Nephron progenitor cell (in vitro differentiated cells): Measurements from ENCODE around the gene MARCHF3.
"Not testable (repeated sequence)": the region's sequence is repeated elsewhere in the genome, so short reads cannot be mapped to it uniquely, and the experiment has no call there.

ENCODE experiments used
- DNase-seq: peaks from one replicate; pipeline ENCODE4 v3.0.0; 2021
- H3K27ac Mint-ChIP-seq: 2 replicates; pipeline ENCODE4 v1.8.0; 2021; ENCODE audit warnings: mild to moderate bottlenecking, moderate library complexity, mixed read lengths
- H3K27me3 Mint-ChIP-seq: 2 replicates; pipeline ENCODE4 v1.8.0; 2021; ENCODE audit warnings: mild to moderate bottlenecking, low read depth, mixed read lengths; ENCODE audit not compliant: poor library complexity
- H3K36me3 Mint-ChIP-seq: 2 replicates; pipeline ENCODE4 v1.8.0; 2021; ENCODE audit warnings: low read depth, mixed read lengths
- H3K4me1 Mint-ChIP-seq: 2 replicates; pipeline ENCODE4 v1.8.0; 2021; ENCODE audit warnings: mixed read lengths
- H3K4me3 Mint-ChIP-seq: 2 replicates; pipeline ENCODE4 v1.8.0; 2021; ENCODE audit warnings: mild to moderate bottlenecking, moderate library complexity, mixed read lengths
- H3K9me3 Mint-ChIP-seq: 2 replicates; pipeline ENCODE4 v1.8.0; 2021; ENCODE audit warnings: mild to moderate bottlenecking, moderate library complexity, mixed read lengths
- CTCF ChIP-seq: fragments of 200-600 bp; sonication (generic); IDR thresholded peaks from 2 replicates; pipeline ENCODE4 v1.5.0; 2021; ENCODE audit warnings: antibody characterized with exemption

The MARCHF3 gene

GRCh38 chr5:127055880-127056653, 25.7 kb upstream of the MARCHF3 start:
- H3K9me3 Mint-ChIP-seq = peaks cover 8% of the 10 kb centered on the region
- no peaks in the 10 kb centered on the region for H3K4me1 Mint-ChIP-seq
- H3K27ac Mint-ChIP-seq = no peak overlapping the region
- H3K4me3 Mint-ChIP-seq = no peak overlapping the region
- peaks cover 1% of the 10 kb centered on the region for H3K27me3 Mint-ChIP-seq
- no peak for DNase-seq
- TF ChIP-seq CTCF = no peak
- peaks cover 5% of the 10 kb centered on the region for H3K36me3 Mint-ChIP-seq

DNA sequence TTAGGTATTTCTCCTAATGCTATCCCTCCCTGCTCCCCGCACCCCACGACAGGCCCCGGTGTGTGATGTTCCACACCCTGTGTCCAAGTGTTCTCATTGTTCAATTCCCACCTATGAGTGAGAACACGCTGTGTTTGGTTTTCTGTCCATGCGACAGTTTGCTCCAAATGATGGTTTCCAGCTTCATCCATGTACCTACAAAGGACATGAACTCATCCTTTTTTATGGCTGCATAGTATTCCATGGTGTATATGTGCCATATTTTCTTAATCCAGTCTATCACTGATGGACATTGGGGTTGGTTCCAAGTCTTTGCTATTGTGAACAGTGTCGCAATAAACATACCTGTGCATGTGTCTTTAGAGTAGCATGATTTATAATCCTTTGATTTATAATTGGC, 23.2 kb upstream of the MARCHF3 start:
- H3K27me3 Mint-ChIP-seq, H3K4me3 Mint-ChIP-seq, H3K9me3 Mint-ChIP-seq, H3K4me1 Mint-ChIP-seq, DNase-seq, H3K27ac Mint-ChIP-seq, H3K36me3 Mint-ChIP-seq: not testable (repeated sequence)

DNA sequence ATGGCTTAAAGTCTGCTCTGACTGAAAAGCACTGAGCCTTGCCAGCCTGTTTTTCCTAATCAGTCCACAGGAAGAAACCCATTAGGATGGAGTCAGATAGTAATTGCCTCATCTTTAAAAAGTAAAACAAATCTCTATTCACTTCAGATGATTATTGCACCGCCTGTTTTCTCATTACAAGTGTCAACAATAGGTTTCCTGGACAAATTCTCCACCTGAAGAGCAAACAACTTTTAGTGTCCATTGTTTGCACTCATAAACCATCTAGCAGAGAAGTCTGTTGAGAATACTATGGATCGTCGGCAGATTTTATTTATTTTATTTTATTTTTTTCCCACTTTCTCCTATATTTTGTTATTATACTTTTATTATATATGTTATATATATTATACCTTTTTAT, 22.7 kb upstream of the MARCHF3 start:
- TF ChIP-seq CTCF = no peak
- H3K9me3 Mint-ChIP-seq = peaks cover 8% of the 10 kb centered on the region
- H3K4me1 Mint-ChIP-seq = no peaks in the 10 kb centered on the region
- no peak overlapping the region for H3K4me3 Mint-ChIP-seq
- peaks cover 5% of the 10 kb centered on the region for H3K36me3 Mint-ChIP-seq
- DNase-seq = no peak
- H3K27ac Mint-ChIP-seq = no peak overlapping the region
- H3K27me3 Mint-ChIP-seq = peaks cover 6% of the 10 kb centered on the region

GRCh38 chr5:127051591-127051990, 21.2 kb upstream of the MARCHF3 start:
- no peak for TF ChIP-seq CTCF
- H3K27me3 Mint-ChIP-seq = peaks cover 8% of the 10 kb centered on the region
- no peak for DNase-seq
- peaks cover 8% of the 10 kb centered on the region for H3K9me3 Mint-ChIP-seq
- H3K36me3 Mint-ChIP-seq = peaks cover 5% of the 10 kb centered on the region
- no peak overlapping the region for H3K4me3 Mint-ChIP-seq
- no peak overlapping the region for H3K27ac Mint-ChIP-seq
- H3K4me1 Mint-ChIP-seq = no peaks in the 10 kb centered on the region

DNA sequence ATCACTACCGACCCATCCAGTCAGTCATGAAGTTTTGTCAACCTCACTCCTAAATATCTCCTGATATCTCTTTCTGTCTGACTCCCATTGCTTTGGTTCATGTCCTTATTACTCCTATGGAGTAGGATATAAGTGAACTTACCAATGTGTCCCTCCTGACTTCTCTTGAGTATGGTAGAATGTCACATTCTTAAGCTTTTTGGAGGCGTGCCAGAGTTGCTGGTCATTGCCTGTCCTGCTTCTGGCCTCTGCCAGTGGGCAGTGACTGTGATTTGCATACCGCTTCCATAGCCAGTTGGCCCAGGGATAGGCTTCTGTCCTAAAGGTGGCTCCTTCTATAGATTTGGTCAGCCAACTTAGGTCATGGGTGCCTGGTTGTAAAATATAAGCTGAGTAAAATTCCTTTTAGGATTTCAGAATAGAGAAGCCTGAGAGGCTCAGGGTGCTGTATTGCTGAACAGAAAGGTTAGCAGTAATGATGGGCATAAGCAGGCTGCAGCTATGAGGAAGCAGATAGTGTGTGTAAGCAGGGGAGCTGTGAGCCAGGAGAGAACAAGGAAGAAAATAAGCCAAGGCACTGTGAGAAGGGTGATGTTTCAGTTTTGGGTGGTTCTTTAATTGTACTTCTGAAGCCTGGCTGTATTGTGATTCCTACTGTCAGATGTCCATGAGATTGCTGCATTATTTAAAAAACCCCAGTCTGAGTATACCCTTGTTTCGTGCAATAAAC, 16.1 kb upstream of the MARCHF3 start:
- H3K4me3 Mint-ChIP-seq = no peak overlapping the region
- H3K36me3 Mint-ChIP-seq = no peaks in the 10 kb centered on the region
- no peaks in the 10 kb centered on the region for H3K9me3 Mint-ChIP-seq
- no peaks in the 10 kb centered on the region for H3K4me1 Mint-ChIP-seq
- no peak for DNase-seq
- no peak overlapping the region for H3K27ac Mint-ChIP-seq
- no peak for TF ChIP-seq CTCF
- peaks cover 12% of the 10 kb centered on the region for H3K27me3 Mint-ChIP-seq

- no peak for DNase-seq
- TF ChIP-seq CTCF = no peak
- peaks cover 14% of the 10 kb centered on the region for H3K4me1 Mint-ChIP-seq
Measured at GRCh38 chr5:127042593-127042992, 12.2 kb upstream of the MARCHF3 start.

More at GRCh38 chr5:127042593-127042992, 12.2 kb upstream of the MARCHF3 start:
- H3K27me3 Mint-ChIP-seq = peaks cover 4% of the 10 kb centered on the region
- no peak overlapping the region for H3K4me3 Mint-ChIP-seq
- no peaks in the 10 kb centered on the region for H3K9me3 Mint-ChIP-seq
- H3K27ac Mint-ChIP-seq = no peak overlapping the region
- no peaks in the 10 kb centered on the region for H3K36me3 Mint-ChIP-seq
